Epithelial cell of proximal tubule (primary cell): ENCODE results near the gene DENND5A. TPM values are rescaled to one million over a fixed set of nuclear protein-coding genes. Genes with fewer than 3 reads are reported as not detected.
A peak's percentile ranks its signal among the peaks of the same experiment; 100 is the strongest.

Source experiments
- DNase-seq: peaks from one replicate; pipeline ENCODE4 v3.0.0-alpha.2; 2011; ENCODE audit warnings: low read depth
- H3K4me3 ChIP-seq: 2 replicates; pipeline ENCODE4 v1.5.1; 2011; ENCODE audit warnings: low read depth, mild to moderate bottlenecking, low read length
- total RNA-seq: library from RNA; depleted of rRNA; stranded (reverse); fragments of >200 nt; gene quantifications from 2 replicates; pipeline ENCODE4 v1.2.3, GENCODE V29; 2015
- TF ChIP-seq, protein P1 (sequence below): conservative IDR thresholded peaks from 2 replicates; pipeline ENCODE4 v1.5.1; 2012; ENCODE audit warnings: low read depth, mild to moderate bottlenecking, low read length

The DENND5A gene
- total RNA-seq, 1 donor from 2014 or later: 75.0 TPM

DNA sequence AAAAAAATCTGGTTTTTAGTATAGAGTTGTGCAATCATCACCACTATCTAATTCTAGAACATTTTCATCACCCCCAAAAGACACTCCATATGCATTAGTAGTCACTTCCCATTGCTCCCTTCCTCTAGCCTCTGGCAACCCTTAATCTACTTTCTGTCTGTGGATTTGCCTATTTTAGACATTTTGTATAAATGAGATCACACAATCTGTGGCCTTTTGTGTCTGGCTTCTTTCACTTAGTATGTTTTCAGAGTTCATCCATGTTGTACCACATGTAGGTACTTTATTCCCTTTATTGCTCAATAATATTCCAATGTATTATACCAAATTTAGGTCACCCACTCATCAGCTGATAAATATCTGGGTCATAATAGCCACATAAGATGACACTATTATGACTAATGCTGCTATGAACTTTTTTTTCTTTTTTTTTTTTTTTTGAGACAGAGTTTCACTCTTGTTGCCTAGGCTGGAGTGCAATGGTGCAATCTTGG, 106.2 kb downstream of the DENND5A start:
- DNase-seq: no peak
- TF ChIP-seq, protein P1, sequence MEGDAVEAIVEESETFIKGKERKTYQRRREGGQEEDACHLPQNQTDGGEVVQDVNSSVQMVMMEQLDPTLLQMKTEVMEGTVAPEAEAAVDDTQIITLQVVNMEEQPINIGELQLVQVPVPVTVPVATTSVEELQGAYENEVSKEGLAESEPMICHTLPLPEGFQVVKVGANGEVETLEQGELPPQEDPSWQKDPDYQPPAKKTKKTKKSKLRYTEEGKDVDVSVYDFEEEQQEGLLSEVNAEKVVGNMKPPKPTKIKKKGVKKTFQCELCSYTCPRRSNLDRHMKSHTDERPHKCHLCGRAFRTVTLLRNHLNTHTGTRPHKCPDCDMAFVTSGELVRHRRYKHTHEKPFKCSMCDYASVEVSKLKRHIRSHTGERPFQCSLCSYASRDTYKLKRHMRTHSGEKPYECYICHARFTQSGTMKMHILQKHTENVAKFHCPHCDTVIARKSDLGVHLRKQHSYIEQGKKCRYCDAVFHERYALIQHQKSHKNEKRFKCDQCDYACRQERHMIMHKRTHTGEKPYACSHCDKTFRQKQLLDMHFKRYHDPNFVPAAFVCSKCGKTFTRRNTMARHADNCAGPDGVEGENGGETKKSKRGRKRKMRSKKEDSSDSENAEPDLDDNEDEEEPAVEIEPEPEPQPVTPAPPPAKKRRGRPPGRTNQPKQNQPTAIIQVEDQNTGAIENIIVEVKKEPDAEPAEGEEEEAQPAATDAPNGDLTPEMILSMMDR: no peak
- no peak overlapping the region for H3K4me3 ChIP-seq

- H3K4me3 ChIP-seq: no peak overlapping the region
- TF ChIP-seq, protein P1: no peak
- DNase-seq: no peak
Observed at GRCh38 chr11:9155930-9156329, 109.2 kb downstream of the DENND5A start.

- TF ChIP-seq, protein P1: no peak
- H3K4me3 ChIP-seq: no peak overlapping the region
- DNase-seq: no peak
Observed at GRCh38 chr11:9153651-9154050, 111.5 kb downstream of the DENND5A start.

- H3K4me3 ChIP-seq: no peak overlapping the region
- no peak for DNase-seq
- TF ChIP-seq, protein P1: no peak
Observed at GRCh38 chr11:9151631-9152030, 113.5 kb downstream of the DENND5A start.

DNA sequence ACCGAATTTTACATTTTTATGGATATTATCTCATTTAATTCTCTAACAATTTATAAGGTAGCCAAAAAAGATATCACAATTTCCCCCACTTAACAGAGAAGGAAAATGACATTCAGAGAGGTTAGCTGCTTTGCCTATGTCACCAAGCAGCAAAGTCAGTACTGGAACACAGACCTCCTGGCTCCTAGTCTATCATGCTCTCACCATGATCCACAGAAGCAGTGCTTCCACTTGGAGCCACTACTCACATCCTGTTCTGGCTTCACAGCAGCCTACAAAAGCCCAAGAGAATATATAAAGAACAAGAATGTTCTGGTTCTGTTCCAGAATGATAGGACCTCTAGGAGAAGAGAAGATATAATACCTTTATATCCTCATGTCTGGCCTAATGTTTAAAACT, 114.2 kb downstream of the DENND5A start:
- DNase-seq: no peak
- TF ChIP-seq, protein P1: no peak
- H3K4me3 ChIP-seq: no peak overlapping the region

DNA sequence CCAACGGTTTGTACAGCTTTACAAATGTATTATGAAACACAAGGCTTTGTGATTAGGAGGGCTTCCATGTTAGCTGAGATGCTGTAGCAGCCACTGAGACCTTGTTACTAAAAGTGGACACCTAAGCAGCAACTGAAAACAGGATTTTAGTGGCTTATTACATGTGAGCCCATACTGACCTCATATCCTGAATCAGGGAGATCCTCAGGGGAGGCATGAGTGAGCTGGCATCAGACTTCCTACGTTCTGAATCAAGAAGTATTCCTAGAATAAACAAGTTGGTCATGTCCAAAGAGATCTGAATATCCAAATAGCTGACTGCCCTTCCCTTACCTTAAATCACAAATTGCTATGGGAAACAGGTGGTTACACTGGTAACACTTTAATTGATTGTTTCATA, 114.6 kb downstream of the DENND5A start:
- H3K4me3 ChIP-seq: no peak overlapping the region
- TF ChIP-seq, protein P1: no peak
- DNase-seq: peak; percentile 42

- DNase-seq: no peak
- H3K4me3 ChIP-seq: no peak overlapping the region
- TF ChIP-seq, protein P1: no peak
Observed at GRCh38 chr11:9148727-9149126, 116.4 kb downstream of the DENND5A start.
